ENCODE data around the gene ANP32A. TPM values are rescaled to one million over a fixed set of nuclear protein-coding genes. Genes with fewer than 3 reads are reported as not detected.

The ANP32A gene
- total RNA-seq, 2 donors from 2014 or later, result 78.7 to 83.3 TPM

- H3K36me3 Mint-ChIP-seq (ENCODE audit: low read depth), result peaks cover 4% of the 10 kb centered on the region
- H3K9me3 ChIP-seq (ENCODE audit: control insufficient read depth, low read length, poor library complexity, severe bottlenecking), result no peaks in the 10 kb centered on the region
- DNase-seq (no peak), ATAC-seq (no peak)
- H3K27me3 Mint-ChIP-seq, result no peaks in the 10 kb centered on the region
- peak overlapping the region; percentile 56 for H3K27ac Mint-ChIP-seq
- no peak overlapping the region for H3K4me3 Mint-ChIP-seq
- H3K4me1 Mint-ChIP-seq, result peaks cover 53% of the 10 kb centered on the region
Measured at GRCh38 chr15:68801572-68802148, 19.0 kb downstream of the ANP32A start.

GRCh38 chr15:68800875-68801274 is 19.8 kb downstream of the ANP32A start:
- DNase-seq, result no peak
- no peaks in the 10 kb centered on the region for H3K27me3 Mint-ChIP-seq
- H3K4me3 Mint-ChIP-seq, result no peak overlapping the region
- no peaks in the 10 kb centered on the region for H3K9me3 ChIP-seq (ENCODE audit: control insufficient read depth, low read length, poor library complexity, severe bottlenecking)
- H3K4me1 Mint-ChIP-seq, result peaks cover 54% of the 10 kb centered on the region
- no peak for ATAC-seq
- H3K36me3 Mint-ChIP-seq (ENCODE audit: low read depth), result peaks cover 2% of the 10 kb centered on the region
- no peak overlapping the region for H3K27ac Mint-ChIP-seq

GRCh38 chr15:68798346-68799094 is 22.2 kb downstream of the ANP32A start:
- peaks cover 68% of the 10 kb centered on the region for H3K4me1 Mint-ChIP-seq
- no peaks in the 10 kb centered on the region for H3K9me3 ChIP-seq (ENCODE audit: control insufficient read depth, low read length, poor library complexity, severe bottlenecking)
- H3K4me3 Mint-ChIP-seq, result no peak overlapping the region
- H3K27me3 Mint-ChIP-seq, result no peaks in the 10 kb centered on the region
- ATAC-seq (no peak), DNase-seq (no peak)
- peaks cover 2% of the 10 kb centered on the region for H3K36me3 Mint-ChIP-seq (ENCODE audit: low read depth)
- peak overlapping the region; percentile 86 for H3K27ac Mint-ChIP-seq

- Mint-ChIP-seq H3K36me3 (ENCODE audit: low read depth) (peaks cover 2% of the 10 kb centered on the region), H3K4me3 (peak overlapping the region; percentile 71), H3K27me3 (no peaks in the 10 kb centered on the region), H3K4me1 (peaks cover 71% of the 10 kb centered on the region), H3K27ac (peak overlapping the region; percentile 86)
- no peaks in the 10 kb centered on the region for H3K9me3 ChIP-seq (ENCODE audit: control insufficient read depth, low read length, poor library complexity, severe bottlenecking)
- DNase-seq (no peak), ATAC-seq (no peak)
Measured at GRCh38 chr15:68797599-68798345, 22.9 kb downstream of the ANP32A start.

GRCh38 chr15:68797191-68797590 is 23.5 kb downstream of the ANP32A start:
- Mint-ChIP-seq H3K27ac (peak overlapping the region; percentile 86), H3K4me1 (peaks cover 72% of the 10 kb centered on the region), H3K4me3 (peak overlapping the region; percentile 71), H3K36me3 (ENCODE audit: low read depth) (peaks cover 2% of the 10 kb centered on the region), H3K27me3 (no peaks in the 10 kb centered on the region)
- H3K9me3 ChIP-seq (ENCODE audit: control insufficient read depth, low read length, poor library complexity, severe bottlenecking), result no peaks in the 10 kb centered on the region
- DNase-seq (no peak), ATAC-seq (peak; percentile 36)

GRCh38 chr15:68796576-68796975 is 24.1 kb downstream of the ANP32A start:
- H3K4me3 Mint-ChIP-seq, result no peak overlapping the region
- peak overlapping the region; percentile 86 for H3K27ac Mint-ChIP-seq

GRCh38 chr15:68795298-68795848 is 25.3 kb downstream of the ANP32A start:
- ATAC-seq, result peak; percentile 64
- peaks cover 2% of the 10 kb centered on the region for H3K36me3 Mint-ChIP-seq (ENCODE audit: low read depth)
- H3K27ac Mint-ChIP-seq, result peak overlapping the region; percentile 86
- H3K4me3 Mint-ChIP-seq, result peak overlapping the region; percentile 79
- DNase-seq, result peak; percentile 27 to 44 (median 38)
- H3K27me3 Mint-ChIP-seq, result no peaks in the 10 kb centered on the region
- H3K9me3 ChIP-seq (ENCODE audit: control insufficient read depth, low read length, poor library complexity, severe bottlenecking), result no peaks in the 10 kb centered on the region
- peaks cover 77% of the 10 kb centered on the region for H3K4me1 Mint-ChIP-seq

More at GRCh38 chr15:68796576-68796975, 24.1 kb downstream of the ANP32A start:
- no peaks in the 10 kb centered on the region for H3K9me3 ChIP-seq (ENCODE audit: control insufficient read depth, low read length, poor library complexity, severe bottlenecking)
- Mint-ChIP-seq H3K27me3 (no peaks in the 10 kb centered on the region), H3K36me3 (ENCODE audit: low read depth) (peaks cover 2% of the 10 kb centered on the region), H3K4me1 (peaks cover 72% of the 10 kb centered on the region)
- ATAC-seq (no peak), DNase-seq (no peak)

- ATAC-seq (no peak), DNase-seq (no peak)
- no peaks in the 10 kb centered on the region for H3K9me3 ChIP-seq (ENCODE audit: control insufficient read depth, low read length, poor library complexity, severe bottlenecking)
- Mint-ChIP-seq H3K27ac (peak overlapping the region; percentile 86), H3K27me3 (no peaks in the 10 kb centered on the region), H3K36me3 (ENCODE audit: low read depth) (peaks cover 2% of the 10 kb centered on the region), H3K4me1 (peaks cover 73% of the 10 kb centered on the region), H3K4me3 (peak overlapping the region; percentile 79)
Measured at GRCh38 chr15:68794863-68795262, 25.8 kb downstream of the ANP32A start.

- no peak for DNase-seq
- H3K27ac Mint-ChIP-seq, result peak overlapping the region; percentile 86
- no peak for ATAC-seq
- H3K27me3 Mint-ChIP-seq, result no peaks in the 10 kb centered on the region
- H3K4me1 Mint-ChIP-seq, result peaks cover 70% of the 10 kb centered on the region
- H3K4me3 Mint-ChIP-seq, result peak overlapping the region; percentile 79
- H3K9me3 ChIP-seq (ENCODE audit: control insufficient read depth, low read length, poor library complexity, severe bottlenecking), result no peaks in the 10 kb centered on the region
- H3K36me3 Mint-ChIP-seq (ENCODE audit: low read depth), result peaks cover 2% of the 10 kb centered on the region
Measured at GRCh38 chr15:68794307-68794706, 26.4 kb downstream of the ANP32A start.

- H3K27ac Mint-ChIP-seq, result peak overlapping the region; percentile 99
- no peak for ATAC-seq
- H3K36me3 Mint-ChIP-seq (ENCODE audit: low read depth), result no peaks in the 10 kb centered on the region
Measured at GRCh38 chr15:68793776-68794175, 26.9 kb downstream of the ANP32A start.

GRCh38 chr15:68792901-68793766 is 27.6 kb downstream of the ANP32A start:
- ATAC-seq (no peak), DNase-seq (no peak)
- Mint-ChIP-seq H3K36me3 (ENCODE audit: low read depth) (no peaks in the 10 kb centered on the region), H3K27ac (peak overlapping the region; percentile 99), H3K4me1 (peaks cover 62% of the 10 kb centered on the region), H3K27me3 (no peaks in the 10 kb centered on the region), H3K4me3 (peak overlapping the region; percentile 61)
- H3K9me3 ChIP-seq (ENCODE audit: control insufficient read depth, low read length, poor library complexity, severe bottlenecking), result no peaks in the 10 kb centered on the region

More at GRCh38 chr15:68793776-68794175, 26.9 kb downstream of the ANP32A start:
- no peak overlapping the region for H3K4me3 Mint-ChIP-seq
- H3K9me3 ChIP-seq (ENCODE audit: control insufficient read depth, low read length, poor library complexity, severe bottlenecking), result no peaks in the 10 kb centered on the region
- peaks cover 67% of the 10 kb centered on the region for H3K4me1 Mint-ChIP-seq
- no peaks in the 10 kb centered on the region for H3K27me3 Mint-ChIP-seq
- DNase-seq, result no peak

GRCh38 chr15:68791431-68792283 is 29.0 kb downstream of the ANP32A start:
- H3K36me3 Mint-ChIP-seq (ENCODE audit: low read depth), result no peaks in the 10 kb centered on the region
- peak overlapping the region; percentile 99 for H3K27ac Mint-ChIP-seq
- no peaks in the 10 kb centered on the region for H3K27me3 Mint-ChIP-seq
- H3K4me1 Mint-ChIP-seq, result peaks cover 55% of the 10 kb centered on the region
- ATAC-seq (peak; percentile 90), DNase-seq (peak in 2 of 3 donors; percentile 20 to 22)
- peak overlapping the region; percentile 77 for H3K4me3 Mint-ChIP-seq
- no peaks in the 10 kb centered on the region for H3K9me3 ChIP-seq (ENCODE audit: control insufficient read depth, low read length, poor library complexity, severe bottlenecking)

Measured in T-helper 17 cell (primary cell).